Tibial artery (tissue), 4 donors: ENCODE results near the gene TMPRSS13.

Experiments
- DNase-seq, 2 donors: peaks; one replicate each; pipeline ENCODE4 v3.0.0-alpha.2; 2019
- H3K27ac ChIP-seq, 2 donors: fragments of 200-600 bp; sonication (generic) in 1 of 2; 1 replicate in 1 of 2; 2 replicates in 1 of 2; pipeline ENCODE4 v1.5.1; 2018 to 2019; ENCODE audit warnings: mild to moderate bottlenecking in 1 of 2
- H3K27me3 ChIP-seq, 2 donors: fragments of 200-600 bp; sonication (generic) in 1 of 2; one replicate each; pipeline versions ENCODE4 v1.5.1 to v1.6.0; 2016 to 2019
- H3K36me3 ChIP-seq, 3 donors: fragments of 200-600 bp; sonication (generic) in 2 of 3; one replicate each; pipeline ENCODE4 v1.5.1; 2016 to 2019; ENCODE audit warnings: mild to moderate bottlenecking in 2 of 3
- H3K4me1 ChIP-seq, 4 donors: fragments of 200-600 bp; sonication (generic) in 2 of 4; 1 replicate in 3 of 4; 2 replicates in 1 of 4; pipeline ENCODE4 v1.5.1; 2016 to 2019
- H3K4me3 ChIP-seq, 2 donors: fragments of 200-600 bp; sonication (generic) in 1 of 2; 1 replicate in 1 of 2; 2 replicates in 1 of 2; pipeline ENCODE4 v1.5.1; 2018 to 2019; ENCODE audit warnings: mild to moderate bottlenecking in 2 of 2
- H3K9me3 ChIP-seq, 3 donors: fragments of 200-600 bp; sonication (generic) in 1 of 3; one replicate each; pipeline ENCODE4 v1.5.1; 2016 to 2019
- intact Hi-C: fragments of 100-400 bp; cut with DNase I; formaldehyde crosslinking; loops from one replicate; pipeline ENCODE4 v1.15.0; 2023; ENCODE audit warnings: low total_unique reads
- TF ChIP-seq, protein P1 (sequence below), 2 experiments: fragments of 200-600 bp in 1 of 2; fragments of 450-650 bp in 1 of 2; IDR thresholded peaks; one replicate each; pipeline ENCODE4 v1.5.1; 2017 to 2019; ENCODE audit warnings: antibody characterized with exemption in 2 of 2, mild to moderate bottlenecking in 1 of 2, moderate library complexity in 1 of 2

TMPRSS13 gene

DNA sequence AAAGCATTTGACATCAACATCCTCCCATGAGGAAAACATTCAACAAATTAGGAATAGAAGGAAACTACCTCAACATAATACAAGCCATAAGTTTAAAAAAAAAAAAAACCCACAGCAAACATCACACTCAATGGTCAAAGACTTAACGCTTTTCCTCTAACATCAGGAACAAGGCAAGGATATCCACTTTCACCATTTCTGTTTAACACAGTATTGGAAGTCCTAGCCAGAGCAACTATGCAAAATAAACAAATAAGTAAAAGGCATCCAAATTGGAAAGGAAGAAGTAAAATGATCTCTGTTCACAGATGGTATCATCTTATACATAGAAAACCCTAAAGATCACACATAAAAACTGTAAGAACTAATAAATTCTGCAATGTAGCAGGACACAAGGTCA is 65.8 kb downstream of the TMPRSS13 start:
- Histone ChIP-seq H3K27me3 (no peaks in the 10 kb centered on the region), H3K36me3 (no peaks in the 10 kb centered on the region), H3K9me3 (no peaks in the 10 kb centered on the region), H3K4me3 (no peak overlapping the region), H3K4me1 (peaks cover 0 to 3% (median 0%) of the 10 kb centered on the region in 4 donors), H3K27ac (no peak overlapping the region)
- DNase-seq: no peak
- TF ChIP-seq, protein P1, sequence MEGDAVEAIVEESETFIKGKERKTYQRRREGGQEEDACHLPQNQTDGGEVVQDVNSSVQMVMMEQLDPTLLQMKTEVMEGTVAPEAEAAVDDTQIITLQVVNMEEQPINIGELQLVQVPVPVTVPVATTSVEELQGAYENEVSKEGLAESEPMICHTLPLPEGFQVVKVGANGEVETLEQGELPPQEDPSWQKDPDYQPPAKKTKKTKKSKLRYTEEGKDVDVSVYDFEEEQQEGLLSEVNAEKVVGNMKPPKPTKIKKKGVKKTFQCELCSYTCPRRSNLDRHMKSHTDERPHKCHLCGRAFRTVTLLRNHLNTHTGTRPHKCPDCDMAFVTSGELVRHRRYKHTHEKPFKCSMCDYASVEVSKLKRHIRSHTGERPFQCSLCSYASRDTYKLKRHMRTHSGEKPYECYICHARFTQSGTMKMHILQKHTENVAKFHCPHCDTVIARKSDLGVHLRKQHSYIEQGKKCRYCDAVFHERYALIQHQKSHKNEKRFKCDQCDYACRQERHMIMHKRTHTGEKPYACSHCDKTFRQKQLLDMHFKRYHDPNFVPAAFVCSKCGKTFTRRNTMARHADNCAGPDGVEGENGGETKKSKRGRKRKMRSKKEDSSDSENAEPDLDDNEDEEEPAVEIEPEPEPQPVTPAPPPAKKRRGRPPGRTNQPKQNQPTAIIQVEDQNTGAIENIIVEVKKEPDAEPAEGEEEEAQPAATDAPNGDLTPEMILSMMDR (IDR thresholded peaks at IDR 0.05): no peak
- intact Hi-C loops: no loop called here

DNA sequence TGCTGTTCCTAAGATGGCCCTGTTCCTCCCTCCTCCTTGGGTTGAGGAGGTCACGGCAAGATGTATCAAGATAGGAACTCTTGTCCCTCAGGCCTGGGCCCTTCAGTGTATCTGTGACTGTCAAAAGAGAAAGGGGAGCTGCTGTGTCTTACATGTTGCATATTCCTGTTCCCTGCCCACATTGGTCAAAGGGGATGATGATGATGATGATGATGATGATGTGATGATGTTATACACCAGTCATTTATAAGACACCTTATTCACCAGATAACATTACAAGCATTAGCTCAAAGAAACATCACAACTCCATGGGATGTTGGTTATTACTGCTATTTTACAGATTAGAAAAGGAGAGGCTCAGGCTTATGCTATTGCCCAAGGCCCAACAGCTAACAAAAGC is 66.4 kb downstream of the TMPRSS13 start:
- H3K9me3 ChIP-seq: no peaks in the 10 kb centered on the region
- no peak overlapping the region for H3K4me3 ChIP-seq
- H3K27me3 ChIP-seq: no peaks in the 10 kb centered on the region
- H3K36me3 ChIP-seq: no peaks in the 10 kb centered on the region
- no peak for DNase-seq
- TF ChIP-seq, protein P1 (IDR thresholded peaks at IDR 0.05): no peak
- H3K4me1 ChIP-seq: peaks cover 0 to 3% (median 0%) of the 10 kb centered on the region in 4 donors
- H3K27ac ChIP-seq: no peak overlapping the region
- intact Hi-C loops: no loop called here

DNA sequence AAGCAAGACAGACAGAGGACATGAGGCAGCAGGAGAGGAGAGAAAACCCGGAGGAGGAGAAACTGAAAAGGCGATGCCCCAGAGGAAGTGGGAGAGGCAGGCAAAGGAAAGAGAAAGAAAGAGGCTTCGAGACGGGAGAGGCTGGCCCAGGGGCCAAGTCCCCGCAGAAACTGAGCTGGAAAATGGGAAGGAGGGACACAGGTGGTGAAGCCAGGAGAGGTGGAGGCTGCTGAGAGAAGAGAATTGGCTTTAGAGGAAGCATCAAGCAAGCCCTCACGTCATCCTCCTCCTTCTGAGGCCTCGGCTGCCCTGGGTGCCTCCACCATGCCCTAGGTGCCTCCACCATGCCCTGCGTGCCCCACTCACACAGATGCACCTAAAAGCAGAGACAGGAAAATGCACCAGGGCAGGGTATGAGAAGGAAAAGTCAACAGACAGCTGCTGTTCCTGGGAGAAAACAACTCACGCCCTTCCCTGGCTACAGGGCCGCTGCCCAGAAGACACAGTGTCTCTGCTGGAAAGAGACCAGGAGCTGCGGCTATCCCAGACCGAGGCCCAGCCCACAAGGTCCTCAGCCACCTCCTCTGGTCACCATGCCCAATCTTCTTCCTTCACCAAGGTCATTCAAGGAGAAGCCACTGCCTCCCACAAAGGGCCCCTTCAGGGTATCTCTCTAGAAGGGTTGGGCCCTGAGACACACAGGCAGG is 67.0 kb downstream of the TMPRSS13 start:
- H3K4me3 ChIP-seq: no peak overlapping the region
- no peaks in the 10 kb centered on the region for H3K27me3 ChIP-seq
- no peaks in the 10 kb centered on the region for H3K9me3 ChIP-seq
- no peak overlapping the region for H3K27ac ChIP-seq
- H3K4me1 ChIP-seq: peaks cover 0 to 3% (median 0%) of the 10 kb centered on the region in 4 donors
- TF ChIP-seq, protein P1 (IDR thresholded peaks at IDR 0.05): no peak
- H3K36me3 ChIP-seq: no peaks in the 10 kb centered on the region
- intact Hi-C loops: no loop called here
- DNase-seq: no peak

DNA sequence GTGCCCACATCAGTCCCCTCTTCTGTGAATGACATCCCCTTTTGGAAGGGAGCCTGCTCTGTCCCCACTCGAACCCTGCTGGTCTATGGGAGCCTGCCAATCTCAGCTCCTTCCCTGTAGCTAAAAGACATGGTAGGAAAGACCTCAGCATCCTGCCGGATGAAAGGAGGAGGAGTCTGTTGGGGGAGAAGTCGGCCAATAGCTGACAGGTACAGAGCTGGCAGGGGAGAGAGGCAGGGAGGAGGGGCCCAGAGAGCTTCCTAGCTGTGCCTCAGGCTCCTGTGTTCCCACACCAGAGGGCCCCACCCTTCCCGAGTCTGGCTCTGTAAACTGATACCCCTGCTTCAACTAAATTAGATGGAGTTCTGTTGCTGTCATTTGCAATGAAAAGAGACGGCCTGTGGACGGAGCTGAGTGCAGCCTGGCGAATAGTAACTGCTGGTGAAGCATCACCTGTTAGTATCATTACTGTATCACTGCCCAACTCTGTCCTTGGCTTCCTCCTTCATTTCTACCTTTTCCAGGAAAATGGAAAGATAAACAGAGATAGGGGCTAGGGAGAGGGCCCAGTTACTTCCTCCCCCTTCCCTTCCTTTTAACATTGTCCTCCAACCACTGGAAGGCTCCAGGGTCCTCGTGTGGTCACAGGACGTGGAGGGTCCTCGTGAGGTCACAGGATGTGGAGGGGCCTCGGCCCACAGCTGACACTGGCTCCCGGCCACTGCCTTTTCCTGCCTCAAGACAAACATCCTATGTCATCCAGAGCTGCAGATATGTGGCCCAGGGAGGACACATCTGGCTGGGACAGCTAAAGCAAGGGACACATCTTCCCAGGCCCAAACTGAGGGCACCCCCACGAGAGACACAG is 67.8 kb downstream of the TMPRSS13 start:
- intact Hi-C loops: no loop called here
- Histone ChIP-seq H3K27ac (no peak overlapping the region), H3K4me3 (no peak overlapping the region), H3K36me3 (no peaks in the 10 kb centered on the region), H3K9me3 (no peaks in the 10 kb centered on the region), H3K27me3 (no peaks in the 10 kb centered on the region), H3K4me1 (peaks cover 0 to 3% (median 0%) of the 10 kb centered on the region in 4 donors)
- TF ChIP-seq, protein P1 (IDR thresholded peaks at IDR 0.05): no peak
- no peak for DNase-seq

DNA sequence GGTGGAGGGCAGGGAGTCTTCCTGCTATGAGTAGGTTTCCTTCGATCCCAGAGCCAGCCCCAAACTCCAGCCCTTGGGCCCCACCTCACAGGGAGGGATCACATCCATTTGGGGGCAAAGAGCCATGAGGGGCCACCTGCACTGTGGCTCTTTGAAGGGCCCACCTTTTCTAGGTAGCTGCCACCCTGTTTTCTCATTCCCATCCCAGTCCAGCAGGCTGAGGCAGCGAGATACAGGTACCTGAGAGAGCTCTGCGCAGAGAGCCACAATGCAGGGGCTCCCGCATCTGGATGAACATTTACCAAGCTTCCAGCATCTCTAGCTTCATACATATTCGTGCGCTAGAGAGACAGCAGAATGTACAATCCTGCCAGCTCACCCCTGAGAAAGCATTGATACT is 69.1 kb downstream of the TMPRSS13 start:
- H3K4me3 ChIP-seq: no peak overlapping the region
- H3K9me3 ChIP-seq: no peaks in the 10 kb centered on the region
- TF ChIP-seq, protein P1 (IDR thresholded peaks at IDR 0.05): no peak
- no peak for DNase-seq
- H3K4me1 ChIP-seq: peaks cover 0 to 3% (median 0%) of the 10 kb centered on the region in 4 donors
- H3K27ac ChIP-seq: no peak overlapping the region
- no peaks in the 10 kb centered on the region for H3K36me3 ChIP-seq
- intact Hi-C loops: no loop called here
- no peaks in the 10 kb centered on the region for H3K27me3 ChIP-seq
